ENCODE data around the gene FRMPD2. TPM values are rescaled to one million over a fixed set of nuclear protein-coding genes. Genes with fewer than 3 reads are reported as not detected.

Gene FRMPD2
- total and polyA plus RNA-seq, 2 experiments from 2014 or later: not detected

DNA sequence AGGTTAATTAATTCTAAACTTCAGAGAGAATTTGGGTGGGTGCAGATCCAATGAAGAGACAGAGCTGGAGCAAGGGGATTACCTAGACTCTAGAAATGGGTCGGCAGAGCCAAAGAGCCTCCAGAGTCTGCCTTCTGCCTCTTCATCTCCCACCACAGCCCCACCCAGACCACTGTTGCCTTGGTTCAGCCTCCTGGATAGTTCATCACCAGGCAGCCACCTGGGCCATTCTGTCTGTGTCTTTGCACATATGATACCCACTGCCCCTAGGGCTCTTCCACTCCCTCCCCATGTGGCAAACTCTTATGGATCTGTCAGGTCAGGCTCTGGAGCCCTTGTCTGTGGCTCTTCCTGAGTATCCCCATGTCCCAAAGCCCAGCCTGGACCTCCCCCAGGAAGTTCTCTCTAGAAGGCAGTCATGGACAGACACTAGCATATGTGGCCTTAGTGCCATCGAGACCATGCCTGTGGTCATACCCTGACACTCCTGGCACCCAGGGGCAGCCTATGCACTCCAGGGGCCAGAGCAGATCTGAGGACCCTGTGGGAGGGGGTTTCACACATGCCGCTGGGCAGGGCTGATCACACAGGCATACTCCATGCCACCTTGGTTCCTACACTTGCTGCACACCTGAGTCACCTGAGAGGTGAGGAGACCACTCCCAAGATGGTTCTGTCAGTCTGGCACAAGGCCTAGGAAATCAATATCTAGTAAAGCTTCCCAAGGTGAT is 41.6 kb downstream of the FRMPD2 start:
- H4K20me1 ChIP-seq (replicated peaks; ENCODE audit: insufficient read depth): no peaks in the 10 kb centered on the region
- no peak for ATAC-seq
- H3K4me1 ChIP-seq (ENCODE audit: insufficient read depth): no peaks in the 10 kb centered on the region

DNA sequence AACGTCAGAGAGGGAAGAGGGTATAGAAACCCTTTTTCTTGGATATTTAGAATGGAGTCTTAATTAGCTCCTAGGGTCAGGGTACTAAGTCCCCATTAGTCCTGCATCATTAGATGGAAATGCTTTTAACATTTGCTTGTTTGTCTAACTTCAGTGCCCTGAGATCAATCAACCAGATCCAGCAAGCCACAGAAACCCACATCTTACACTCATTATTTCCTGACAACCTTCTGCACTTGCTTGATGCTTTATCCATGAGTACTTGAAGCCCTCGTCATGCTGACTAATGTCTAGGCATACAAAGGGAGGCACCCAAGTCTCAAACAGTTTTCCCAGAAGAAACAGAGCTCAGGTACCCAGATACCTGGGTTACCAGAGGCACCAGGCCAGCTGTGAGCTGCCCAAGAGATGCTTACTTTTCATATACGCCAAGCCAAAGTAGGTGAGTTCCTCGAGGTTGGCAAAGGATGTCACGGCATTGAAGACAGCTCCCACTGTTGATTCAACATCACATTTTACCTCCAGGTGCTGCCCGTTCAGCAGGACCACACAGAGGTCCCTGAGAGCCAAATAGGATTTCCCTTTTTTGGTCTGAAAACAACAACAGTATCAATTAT is 42.7 kb downstream of the FRMPD2 start:
- H3K36me3 ChIP-seq (ENCODE audit: insufficient read depth): no peaks in the 10 kb centered on the region
- H3K27me3 Mint-ChIP-seq (ENCODE audit: insufficient read depth, low read depth, poor library complexity): no peaks in the 10 kb centered on the region
- no peaks in the 10 kb centered on the region; the same call in 2 of the 3 replicates for H3K9me3 Mint-ChIP-seq
- H3K27ac Mint-ChIP-seq: no peak overlapping the region
- H3K27ac ChIP-seq (ENCODE audit: low read depth): no peak overlapping the region
- H3K4me1 Mint-ChIP-seq: peaks cover 10% of the 10 kb centered on the region
- H3K27me3 ChIP-seq (ENCODE audit: insufficient read depth): no peaks in the 10 kb centered on the region
- no peak overlapping the region for H2AFZ ChIP-seq
- H3K79me2 ChIP-seq (replicated peaks; ENCODE audit: insufficient read depth): no peaks in the 10 kb centered on the region
- H3K9me2 ChIP-seq (ENCODE audit: insufficient read depth): no peaks in the 10 kb centered on the region; the same call in 1 of the 2 replicates
- no peaks in the 10 kb centered on the region; the same call in 2 of the 3 replicates for H3K36me3 Mint-ChIP-seq (ENCODE audit: low read depth)
- no peak overlapping the region for H3K4me3 Mint-ChIP-seq
- no peaks in the 10 kb centered on the region for H4K20me1 ChIP-seq (replicated peaks; ENCODE audit: insufficient read depth)
- ATAC-seq (no peak), DNase-seq (ENCODE audit: low spot score) (no peak)
- H3F3A ChIP-seq (replicated peaks; ENCODE audit: low read depth): no peaks in the 10 kb centered on the region
- H3K4me2 ChIP-seq: no peak overlapping the region
- no peaks in the 10 kb centered on the region for H3K4me1 ChIP-seq (ENCODE audit: insufficient read depth)
- no peak overlapping the region for H3K4me3 ChIP-seq
- TF ChIP-seq, protein P1, sequence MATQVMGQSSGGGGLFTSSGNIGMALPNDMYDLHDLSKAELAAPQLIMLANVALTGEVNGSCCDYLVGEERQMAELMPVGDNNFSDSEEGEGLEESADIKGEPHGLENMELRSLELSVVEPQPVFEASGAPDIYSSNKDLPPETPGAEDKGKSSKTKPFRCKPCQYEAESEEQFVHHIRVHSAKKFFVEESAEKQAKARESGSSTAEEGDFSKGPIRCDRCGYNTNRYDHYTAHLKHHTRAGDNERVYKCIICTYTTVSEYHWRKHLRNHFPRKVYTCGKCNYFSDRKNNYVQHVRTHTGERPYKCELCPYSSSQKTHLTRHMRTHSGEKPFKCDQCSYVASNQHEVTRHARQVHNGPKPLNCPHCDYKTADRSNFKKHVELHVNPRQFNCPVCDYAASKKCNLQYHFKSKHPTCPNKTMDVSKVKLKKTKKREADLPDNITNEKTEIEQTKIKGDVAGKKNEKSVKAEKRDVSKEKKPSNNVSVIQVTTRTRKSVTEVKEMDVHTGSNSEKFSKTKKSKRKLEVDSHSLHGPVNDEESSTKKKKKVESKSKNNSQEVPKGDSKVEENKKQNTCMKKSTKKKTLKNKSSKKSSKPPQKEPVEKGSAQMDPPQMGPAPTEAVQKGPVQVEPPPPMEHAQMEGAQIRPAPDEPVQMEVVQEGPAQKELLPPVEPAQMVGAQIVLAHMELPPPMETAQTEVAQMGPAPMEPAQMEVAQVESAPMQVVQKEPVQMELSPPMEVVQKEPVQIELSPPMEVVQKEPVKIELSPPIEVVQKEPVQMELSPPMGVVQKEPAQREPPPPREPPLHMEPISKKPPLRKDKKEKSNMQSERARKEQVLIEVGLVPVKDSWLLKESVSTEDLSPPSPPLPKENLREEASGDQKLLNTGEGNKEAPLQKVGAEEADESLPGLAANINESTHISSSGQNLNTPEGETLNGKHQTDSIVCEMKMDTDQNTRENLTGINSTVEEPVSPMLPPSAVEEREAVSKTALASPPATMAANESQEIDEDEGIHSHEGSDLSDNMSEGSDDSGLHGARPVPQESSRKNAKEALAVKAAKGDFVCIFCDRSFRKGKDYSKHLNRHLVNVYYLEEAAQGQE (IDR thresholded peaks at IDR 0.05; ENCODE audit: unreplicated experiment): no peak
- TF ChIP-seq STAT1 (IDR thresholded peaks at IDR 0.05; ENCODE audit: unreplicated experiment) (no peak), CREB1 (CRISPR knock-in tag; IDR thresholded peaks at IDR 0.05; ENCODE audit: low read depth) (no peak)

More for the DNA sequence above, 41.6 kb downstream of the FRMPD2 start:
- Mint-ChIP-seq H3K9me3 (no peaks in the 10 kb centered on the region; the same call in 2 of the 3 replicates), H3K4me1 (peaks cover 8% of the 10 kb centered on the region), H3K4me3 (no peak overlapping the region), H3K27me3 (ENCODE audit: insufficient read depth, low read depth, poor library complexity) (no peaks in the 10 kb centered on the region), H3K36me3 (ENCODE audit: low read depth) (no peaks in the 10 kb centered on the region; the same call in 2 of the 3 replicates), H3K27ac (no peak overlapping the region)
- H3K36me3 ChIP-seq (ENCODE audit: insufficient read depth): no peaks in the 10 kb centered on the region
- no peak for DNase-seq (ENCODE audit: low spot score)
- no peaks in the 10 kb centered on the region for H3K27me3 ChIP-seq (ENCODE audit: insufficient read depth)
- H3K27ac ChIP-seq (ENCODE audit: low read depth): no peak overlapping the region
- no peaks in the 10 kb centered on the region for H3K79me2 ChIP-seq (replicated peaks; ENCODE audit: insufficient read depth)
- TF ChIP-seq JUNB (IDR thresholded peaks at IDR 0.05; ENCODE audit: unreplicated experiment) (no peak), STAT1 (IDR thresholded peaks at IDR 0.05; ENCODE audit: unreplicated experiment) (no peak), NANOG (IDR thresholded peaks at IDR 0.05; ENCODE audit: borderline replicate concordance) (no peak), CTCF (conservative IDR thresholded peaks at IDR 0.05; ENCODE audit: low read depth in 2 of 2) (no peak), ETS1 (IDR thresholded peaks at IDR 0.05) (no peak), POLR2AphosphoS5 (IDR thresholded peaks at IDR 0.05; ENCODE audit: low read depth) (no peak), EZH2phosphoT487 (IDR thresholded peaks at IDR 0.05; ENCODE audit: unreplicated experiment) (no peak)
- no peak overlapping the region for H3K4me2 ChIP-seq
- no peaks in the 10 kb centered on the region; the same call in 1 of the 2 replicates for H3K9me2 ChIP-seq (ENCODE audit: insufficient read depth)
- H3K4me3 ChIP-seq: no peak overlapping the region
- H3F3A ChIP-seq (replicated peaks; ENCODE audit: low read depth): no peaks in the 10 kb centered on the region
- no peak overlapping the region for H2AFZ ChIP-seq

All from GM23338 (cell line).